Germinal center (tissue), 1 donor: ENCODE measurements around the gene SLC25A21.

Experiments used
- DNase-seq: peaks from one replicate; pipeline ENCODE4 v3.0.0; 2012; ENCODE audit warnings: mixed read lengths, low spot score

Gene SLC25A21

GRCh38 chr14:36766974-36767373 lies 405.4 kb downstream of the SLC25A21 start:
- no peak for DNase-seq

- no peak for DNase-seq
Observed at GRCh38 chr14:36757734-36758601, 414.4 kb downstream of the SLC25A21 start.

GRCh38 chr14:36756226-36756625 lies 416.2 kb downstream of the SLC25A21 start:
- no peak for DNase-seq

GRCh38 chr14:36755756-36756155 lies 416.6 kb downstream of the SLC25A21 start:
- DNase-seq, result no peak

- no peak for DNase-seq
Observed at GRCh38 chr14:36751920-36752319, 420.5 kb downstream of the SLC25A21 start.

- no peak for DNase-seq
Observed at GRCh38 chr14:36751106-36751505, 421.3 kb downstream of the SLC25A21 start.

GRCh38 chr14:36750244-36750643 lies 422.2 kb downstream of the SLC25A21 start:
- DNase-seq, result no peak

GRCh38 chr14:36748610-36749213 lies 423.7 kb downstream of the SLC25A21 start:
- no peak for DNase-seq

GRCh38 chr14:36747411-36748184 lies 424.8 kb downstream of the SLC25A21 start:
- peak; percentile 11 for DNase-seq

GRCh38 chr14:36746872-36747271 lies 425.5 kb downstream of the SLC25A21 start:
- no peak for DNase-seq

GRCh38 chr14:36741858-36742257 lies 430.5 kb downstream of the SLC25A21 start:
- DNase-seq, result no peak

GRCh38 chr14:36738269-36738668 lies 434.1 kb downstream of the SLC25A21 start:
- no peak for DNase-seq

GRCh38 chr14:36726128-36726527 lies 446.3 kb downstream of the SLC25A21 start:
- no peak for DNase-seq

GRCh38 chr14:36724162-36724561 lies 448.2 kb downstream of the SLC25A21 start:
- no peak for DNase-seq

- no peak for DNase-seq
Observed at GRCh38 chr14:36723530-36723929, 448.9 kb downstream of the SLC25A21 start.

GRCh38 chr14:36721877-36722276 lies 450.5 kb downstream of the SLC25A21 start:
- DNase-seq, result no peak

- DNase-seq, result no peak
Observed at GRCh38 chr14:36720657-36721056, 451.7 kb downstream of the SLC25A21 start.

- no peak for DNase-seq
Observed at GRCh38 chr14:36719823-36720222, 452.6 kb downstream of the SLC25A21 start.

GRCh38 chr14:36718216-36718615 lies 454.2 kb downstream of the SLC25A21 start:
- DNase-seq, result no peak

- DNase-seq, result no peak
Observed at GRCh38 chr14:36717363-36717762, 455.0 kb downstream of the SLC25A21 start.

GRCh38 chr14:36716614-36717184 lies 455.7 kb downstream of the SLC25A21 start:
- no peak for DNase-seq

GRCh38 chr14:36713960-36714703 lies 458.3 kb downstream of the SLC25A21 start:
- no peak for DNase-seq
